A549 (cell line): ENCODE results near the gene STX8.

ENCODE experiments used
- CBX2 ChIP-seq: fragments of 200-600 bp; sonication (generic); IDR thresholded peaks from 2 replicates; pipeline ENCODE4 v1.6.1; 2016; ENCODE audit warnings: low read depth, mild to moderate bottlenecking, borderline replicate concordance
- CBX8 ChIP-seq: fragments of 200-600 bp; sonication (generic); IDR thresholded peaks from 2 replicates; pipeline ENCODE4 v1.6.1; 2016
- CEBPB ChIP-seq, 2 experiments: fragments of >200 bp in 1 of 2; sonication (Bioruptor Twin) in 1 of 2; formaldehyde crosslinking in 1 of 2; IDR thresholded peaks; 2 replicates each; pipeline ENCODE4 v1.6.1; 2012 to 2016
- E2F6 ChIP-seq: IDR thresholded peaks from 2 replicates; pipeline ENCODE4 v1.6.1; 2012; ENCODE audit warnings: low read depth, borderline replicate concordance
- HOXB5 ChIP-seq: fragments of 250-450 bp; sonication (Bioruptor Pico); IDR thresholded peaks from 2 replicates; pipeline ENCODE4 v1.5.0; 2020; ENCODE audit warnings: mild to moderate bottlenecking, moderate library complexity
- MAFK ChIP-seq: fragments of 450-650 bp; IDR thresholded peaks from 2 replicates; pipeline ENCODE4 v1.6.1; 2014; ENCODE audit not compliant: partially characterized antibody
- MAX ChIP-seq: IDR thresholded peaks from 2 replicates; pipeline ENCODE4 v1.6.1; 2012
- NR3C1 ChIP-seq: fragments of >200 bp; sonication (Bioruptor Twin); formaldehyde crosslinking; IDR thresholded peaks from 3 replicates; pipeline ENCODE4 v1.6.1; 2017
- POLR2A ChIP-seq: IDR thresholded peaks from 2 replicates; pipeline ENCODE4 v1.6.1; 2012; ENCODE audit warnings: mild to moderate bottlenecking, low read length
- REST ChIP-seq: fragments of 200-600 bp; sonication (generic); IDR thresholded peaks from 2 replicates; pipeline ENCODE4 v1.6.1; 2016; ENCODE audit warnings: antibody characterized with exemption, mild to moderate bottlenecking, moderate library complexity
- SREBF2 ChIP-seq: fragments of 450-650 bp; IDR thresholded peaks from 2 replicates; pipeline ENCODE4 v1.6.1; 2014; ENCODE audit warnings: mild to moderate bottlenecking, moderate library complexity
- USF2 ChIP-seq: fragments of 450-650 bp; IDR thresholded peaks from 2 replicates; pipeline ENCODE4 v1.6.1; 2014; ENCODE audit warnings: antibody characterized with exemption
- ZFP36 ChIP-seq: fragments of 450-650 bp; IDR thresholded peaks from 2 replicates; pipeline ENCODE4 v1.6.1; 2014; ENCODE audit warnings: borderline replicate concordance; ENCODE audit not compliant: partially characterized antibody
- TF ChIP-seq, protein P1 (sequence below): fragments of >200 bp; sonication (Bioruptor Twin); formaldehyde crosslinking; IDR thresholded peaks from 3 replicates; pipeline ENCODE4 v1.5.1; 2016

DNA sequence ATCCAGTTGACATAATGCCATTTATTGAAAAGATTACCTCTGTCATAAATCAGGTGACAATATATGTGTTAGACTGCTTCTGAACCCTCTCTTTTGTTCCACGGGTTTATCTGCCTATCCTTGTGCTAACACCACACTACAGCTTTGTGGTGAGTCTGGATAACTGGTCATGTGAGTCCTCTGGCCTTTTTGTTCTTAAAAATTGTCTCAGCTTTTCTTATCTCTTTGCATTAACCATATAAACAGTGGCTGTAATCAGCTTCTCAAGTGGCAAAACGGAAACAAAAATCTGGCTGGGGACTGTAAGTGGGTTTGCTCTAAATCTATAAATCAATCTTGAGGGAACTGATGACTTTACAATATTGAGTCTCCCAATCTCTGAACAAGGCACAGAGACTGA lies 44.6 kb downstream of the STX8 start:
- TF ChIP-seq ZFP36 (no peak), MAFK (no peak), POLR2A (no peak), CBX2 (no peak), USF2 (no peak), MAX (no peak), HOXB5 (no peak), E2F6 (no peak), CBX8 (no peak), NR3C1 (no peak), SREBF2 (no peak), CEBPB (IDR thresholded peaks at IDR 0.05) (no peak), REST (no peak)
- TF ChIP-seq, protein P1, sequence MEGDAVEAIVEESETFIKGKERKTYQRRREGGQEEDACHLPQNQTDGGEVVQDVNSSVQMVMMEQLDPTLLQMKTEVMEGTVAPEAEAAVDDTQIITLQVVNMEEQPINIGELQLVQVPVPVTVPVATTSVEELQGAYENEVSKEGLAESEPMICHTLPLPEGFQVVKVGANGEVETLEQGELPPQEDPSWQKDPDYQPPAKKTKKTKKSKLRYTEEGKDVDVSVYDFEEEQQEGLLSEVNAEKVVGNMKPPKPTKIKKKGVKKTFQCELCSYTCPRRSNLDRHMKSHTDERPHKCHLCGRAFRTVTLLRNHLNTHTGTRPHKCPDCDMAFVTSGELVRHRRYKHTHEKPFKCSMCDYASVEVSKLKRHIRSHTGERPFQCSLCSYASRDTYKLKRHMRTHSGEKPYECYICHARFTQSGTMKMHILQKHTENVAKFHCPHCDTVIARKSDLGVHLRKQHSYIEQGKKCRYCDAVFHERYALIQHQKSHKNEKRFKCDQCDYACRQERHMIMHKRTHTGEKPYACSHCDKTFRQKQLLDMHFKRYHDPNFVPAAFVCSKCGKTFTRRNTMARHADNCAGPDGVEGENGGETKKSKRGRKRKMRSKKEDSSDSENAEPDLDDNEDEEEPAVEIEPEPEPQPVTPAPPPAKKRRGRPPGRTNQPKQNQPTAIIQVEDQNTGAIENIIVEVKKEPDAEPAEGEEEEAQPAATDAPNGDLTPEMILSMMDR: no peak
